Breast epithelium (tissue), 3 donors: ENCODE results near the gene NEK11.

Experiments
- POLR2A ChIP-seq: fragments of 450-650 bp; IDR thresholded peaks from one replicate; pipeline ENCODE4 v1.6.1; 2016; ENCODE audit warnings: antibody characterized with exemption, mild to moderate bottlenecking, moderate library complexity
- POLR2AphosphoS5 ChIP-seq, 3 donors: sonication (generic); formaldehyde crosslinking; IDR thresholded peaks; one replicate each; pipeline ENCODE4 v1.6.1; 2017; ENCODE audit warnings: antibody characterized with exemption in 3 of 3
- TF ChIP-seq, protein P1 (sequence below), 3 donors: fragments of 450-650 bp; IDR thresholded peaks; one replicate each; pipeline ENCODE4 v1.5.1; 2016 to 2017; ENCODE audit warnings: antibody characterized with exemption in 3 of 3, mild to moderate bottlenecking in 3 of 3, moderate library complexity in 3 of 3

DNA sequence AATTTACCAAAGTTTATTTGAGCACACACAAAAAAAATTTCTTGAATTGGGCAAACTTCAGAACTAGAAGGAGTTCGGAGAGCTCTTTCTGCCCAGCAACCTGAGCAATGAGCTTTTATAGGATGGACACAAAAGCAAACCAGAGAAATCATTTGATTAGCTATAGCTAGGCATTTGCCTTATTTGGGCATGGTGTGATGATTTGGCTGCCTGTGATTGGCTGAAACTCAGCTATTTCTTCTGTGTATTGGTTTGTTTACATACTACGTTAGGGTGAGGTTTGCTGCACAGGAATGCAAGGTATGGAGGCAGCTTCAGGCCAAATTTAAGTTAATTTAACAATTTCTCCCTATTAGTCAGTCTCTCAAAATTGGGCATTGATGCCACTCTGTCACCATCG, 65.1 kb downstream of the NEK11 start:
- TF ChIP-seq, protein P1, sequence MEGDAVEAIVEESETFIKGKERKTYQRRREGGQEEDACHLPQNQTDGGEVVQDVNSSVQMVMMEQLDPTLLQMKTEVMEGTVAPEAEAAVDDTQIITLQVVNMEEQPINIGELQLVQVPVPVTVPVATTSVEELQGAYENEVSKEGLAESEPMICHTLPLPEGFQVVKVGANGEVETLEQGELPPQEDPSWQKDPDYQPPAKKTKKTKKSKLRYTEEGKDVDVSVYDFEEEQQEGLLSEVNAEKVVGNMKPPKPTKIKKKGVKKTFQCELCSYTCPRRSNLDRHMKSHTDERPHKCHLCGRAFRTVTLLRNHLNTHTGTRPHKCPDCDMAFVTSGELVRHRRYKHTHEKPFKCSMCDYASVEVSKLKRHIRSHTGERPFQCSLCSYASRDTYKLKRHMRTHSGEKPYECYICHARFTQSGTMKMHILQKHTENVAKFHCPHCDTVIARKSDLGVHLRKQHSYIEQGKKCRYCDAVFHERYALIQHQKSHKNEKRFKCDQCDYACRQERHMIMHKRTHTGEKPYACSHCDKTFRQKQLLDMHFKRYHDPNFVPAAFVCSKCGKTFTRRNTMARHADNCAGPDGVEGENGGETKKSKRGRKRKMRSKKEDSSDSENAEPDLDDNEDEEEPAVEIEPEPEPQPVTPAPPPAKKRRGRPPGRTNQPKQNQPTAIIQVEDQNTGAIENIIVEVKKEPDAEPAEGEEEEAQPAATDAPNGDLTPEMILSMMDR (IDR thresholded peaks at IDR 0.05): no peak
- TF ChIP-seq POLR2AphosphoS5 (IDR thresholded peaks at IDR 0.05) (no peak), POLR2A (no peak)
